K562 (cell line): ENCODE measurements around the gene TREH. TPM values are rescaled to one million over a fixed set of nuclear protein-coding genes. Genes with fewer than 3 reads are reported as not detected.

Source experiments
- MECOM ChIP-seq: fragments of 250-450 bp; sonication (Bioruptor Pico); IDR thresholded peaks from 2 replicates; pipeline ENCODE4 v1.8.0; 2022; ENCODE audit warnings: inconsistent platforms
- NFE2L1 ChIP-seq: fragments of 450-650 bp; IDR thresholded peaks from 2 replicates; pipeline ENCODE4 v1.6.1; 2016; ENCODE audit warnings: missing genetic modification characterization, low read depth, mild to moderate bottlenecking, missing compliant biosample characterization, moderate library complexity, borderline replicate concordance
- TRIM24 ChIP-seq, 2 experiments: fragments of 450-650 bp; IDR thresholded peaks; 2 replicates each; pipeline ENCODE4 v1.6.1; 2016
- ZNF165 ChIP-seq: fragments of 250-450 bp; sonication (Bioruptor Pico); IDR thresholded peaks from 2 replicates; pipeline ENCODE4 v1.4.0; 2020; ENCODE audit warnings: borderline replicate concordance
- ZNF551 ChIP-seq: fragments of 250-450 bp; sonication (Bioruptor Pico); IDR thresholded peaks from 2 replicates; pipeline ENCODE4 v1.5.0; 2021; ENCODE audit warnings: mild to moderate bottlenecking, moderate library complexity
- ZNF583 ChIP-seq: fragments of 250-450 bp; sonication (Bioruptor Pico); IDR thresholded peaks from 2 replicates; pipeline ENCODE4 v1.4.0; 2020
- polyA plus RNA-seq, 8 experiments: library from polyadenylated mRNA; depleted of rRNA in 4 of 8; stranded (reverse) in 5 of 8; unstranded in 3 of 8; fragments of >200 nt; fragmentation: Nextera tagmentation in 2 of 8; fragmentation: Illumina TruSeq in 1 of 8; extraction: Ambion mirVana in 2 of 8; extraction: Trizol in 1 of 8; gene quantifications; 2 replicates each; pipeline versions ENCODE4 v1.2.1 to v1.2.3, GENCODE V29; 2011 to 2014; ENCODE audit warnings: inconsistent platforms in 1 of 8, missing spikeins in 1 of 8
- total RNA-seq, 7 experiments: library from RNA; depleted of rRNA in 6 of 7; stranded (reverse); fragments of >200 nt in 6 of 7; fragmentation: Illumina TruSeq in 2 of 7; extraction: Trizol in 2 of 7; gene quantifications; 2 replicates each; pipeline versions ENCODE4 v1.2.1 to v1.2.3, GENCODE V29; 2011 to 2021; ENCODE audit warnings: low replicate concordance in 1 of 7
- TF ChIP-seq, protein P1 (sequence below), 2 experiments: fragments of 450-650 bp in 1 of 2; sonication (generic) in 1 of 2; formaldehyde crosslinking in 1 of 2; IDR thresholded peaks; 2 replicates each; pipeline versions ENCODE4 v1.7.1 to v1.9.0; 2016 to 2022; ENCODE audit warnings: inconsistent platforms in 1 of 2, mild to moderate bottlenecking in 1 of 2, missing genetic modification reagents in 1 of 2
- TF ChIP-seq, protein P2 (sequence below): fragments of 250-450 bp; sonication (Bioruptor Pico); IDR thresholded peaks from 2 replicates; pipeline ENCODE4 v1.8.0; 2021; ENCODE audit warnings: moderate library complexity, mild to moderate bottlenecking, inconsistent platforms

Gene TREH
- total and polyA plus RNA-seq, 9 of the 15 experiments (the other 6 are each of a cell fraction or from before 2014, with no cell fraction given): 0.09 to 0.20 (median 0.11) TPM; not detected in 6

DNA sequence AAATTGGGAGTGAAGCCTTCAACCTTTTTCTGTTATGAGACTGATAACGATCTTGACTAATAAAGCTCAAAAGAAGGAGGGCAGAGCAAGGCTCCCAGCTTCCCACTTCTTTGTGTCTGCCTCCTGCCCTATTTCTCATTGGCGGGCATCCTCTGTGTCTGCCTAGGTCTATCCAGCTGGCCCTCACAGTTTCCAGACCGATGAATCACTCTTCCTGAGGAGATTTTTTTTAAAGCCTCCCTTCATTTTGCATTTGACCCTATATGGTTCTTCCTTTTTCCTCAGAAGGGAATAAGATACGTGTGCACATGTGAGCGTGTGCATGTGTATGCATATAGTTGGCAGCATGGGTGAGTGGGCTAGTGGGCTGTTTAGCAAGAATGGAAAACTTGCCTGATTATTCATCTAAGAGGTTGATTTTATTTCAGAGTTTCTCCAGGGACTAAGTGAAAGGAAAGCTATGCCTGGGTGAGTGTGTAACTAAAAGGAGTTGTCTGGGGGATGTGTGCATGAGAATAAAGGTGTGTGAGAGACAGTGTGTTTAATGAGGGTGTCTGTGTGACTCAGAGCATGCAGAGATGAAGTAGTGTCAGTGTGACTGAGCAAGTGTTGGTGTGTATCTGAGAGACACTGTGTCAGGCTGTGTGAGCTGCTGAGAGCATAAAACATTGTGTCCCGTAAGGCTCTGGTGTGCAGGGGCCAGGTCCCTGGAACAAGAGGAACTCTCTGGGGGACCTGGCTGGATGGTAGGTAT, 59.8 kb downstream of the TREH start (continued):
- TF ChIP-seq, protein P1, sequence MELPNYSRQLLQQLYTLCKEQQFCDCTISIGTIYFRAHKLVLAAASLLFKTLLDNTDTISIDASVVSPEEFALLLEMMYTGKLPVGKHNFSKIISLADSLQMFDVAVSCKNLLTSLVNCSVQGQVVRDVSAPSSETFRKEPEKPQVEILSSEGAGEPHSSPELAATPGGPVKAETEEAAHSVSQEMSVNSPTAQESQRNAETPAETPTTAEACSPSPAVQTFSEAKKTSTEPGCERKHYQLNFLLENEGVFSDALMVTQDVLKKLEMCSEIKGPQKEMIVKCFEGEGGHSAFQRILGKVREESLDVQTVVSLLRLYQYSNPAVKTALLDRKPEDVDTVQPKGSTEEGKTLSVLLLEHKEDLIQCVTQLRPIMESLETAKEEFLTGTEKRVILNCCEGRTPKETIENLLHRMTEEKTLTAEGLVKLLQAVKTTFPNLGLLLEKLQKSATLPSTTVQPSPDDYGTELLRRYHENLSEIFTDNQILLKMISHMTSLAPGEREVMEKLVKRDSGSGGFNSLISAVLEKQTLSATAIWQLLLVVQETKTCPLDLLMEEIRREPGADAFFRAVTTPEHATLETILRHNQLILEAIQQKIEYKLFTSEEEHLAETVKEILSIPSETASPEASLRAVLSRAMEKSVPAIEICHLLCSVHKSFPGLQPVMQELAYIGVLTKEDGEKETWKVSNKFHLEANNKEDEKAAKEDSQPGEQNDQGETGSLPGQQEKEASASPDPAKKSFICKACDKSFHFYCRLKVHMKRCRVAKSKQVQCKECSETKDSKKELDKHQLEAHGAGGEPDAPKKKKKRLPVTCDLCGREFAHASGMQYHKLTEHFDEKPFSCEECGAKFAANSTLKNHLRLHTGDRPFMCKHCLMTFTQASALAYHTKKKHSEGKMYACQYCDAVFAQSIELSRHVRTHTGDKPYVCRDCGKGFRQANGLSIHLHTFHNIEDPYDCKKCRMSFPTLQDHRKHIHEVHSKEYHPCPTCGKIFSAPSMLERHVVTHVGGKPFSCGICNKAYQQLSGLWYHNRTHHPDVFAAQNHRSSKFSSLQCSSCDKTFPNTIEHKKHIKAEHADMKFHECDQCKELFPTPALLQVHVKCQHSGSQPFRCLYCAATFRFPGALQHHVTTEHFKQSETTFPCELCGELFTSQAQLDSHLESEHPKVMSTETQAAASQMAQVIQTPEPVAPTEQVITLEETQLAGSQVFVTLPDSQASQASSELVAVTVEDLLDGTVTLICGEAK (IDR thresholded peaks at IDR 0.05): 0 out of 2 replicates have a peak, but pooled peaks have one; percentile 31
- TF ChIP-seq, protein P1 (CRISPR knock-in tag; IDR thresholded peaks at IDR 0.05): no peak
- TF ChIP-seq MECOM (CRISPR knock-in tag) (no peak), TRIM24 (IDR thresholded peaks at IDR 0.05) (no peak), ZNF551 (CRISPR knock-in tag) (no peak), NFE2L1 (tag) (no peak), ZNF583 (CRISPR knock-in tag) (no peak), ZNF165 (CRISPR knock-in tag) (no peak)
- TF ChIP-seq, protein P2, sequence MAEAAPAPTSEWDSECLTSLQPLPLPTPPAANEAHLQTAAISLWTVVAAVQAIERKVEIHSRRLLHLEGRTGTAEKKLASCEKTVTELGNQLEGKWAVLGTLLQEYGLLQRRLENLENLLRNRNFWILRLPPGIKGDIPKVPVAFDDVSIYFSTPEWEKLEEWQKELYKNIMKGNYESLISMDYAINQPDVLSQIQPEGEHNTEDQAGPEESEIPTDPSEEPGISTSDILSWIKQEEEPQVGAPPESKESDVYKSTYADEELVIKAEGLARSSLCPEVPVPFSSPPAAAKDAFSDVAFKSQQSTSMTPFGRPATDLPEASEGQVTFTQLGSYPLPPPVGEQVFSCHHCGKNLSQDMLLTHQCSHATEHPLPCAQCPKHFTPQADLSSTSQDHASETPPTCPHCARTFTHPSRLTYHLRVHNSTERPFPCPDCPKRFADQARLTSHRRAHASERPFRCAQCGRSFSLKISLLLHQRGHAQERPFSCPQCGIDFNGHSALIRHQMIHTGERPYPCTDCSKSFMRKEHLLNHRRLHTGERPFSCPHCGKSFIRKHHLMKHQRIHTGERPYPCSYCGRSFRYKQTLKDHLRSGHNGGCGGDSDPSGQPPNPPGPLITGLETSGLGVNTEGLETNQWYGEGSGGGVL (CRISPR knock-in tag): no peak
